ENCODE data around the gene TMPRSS12.
"Not testable (repeated sequence)": the region's sequence is repeated elsewhere in the genome, so short reads cannot be mapped to it uniquely, and the experiment has no call there.

DNA sequence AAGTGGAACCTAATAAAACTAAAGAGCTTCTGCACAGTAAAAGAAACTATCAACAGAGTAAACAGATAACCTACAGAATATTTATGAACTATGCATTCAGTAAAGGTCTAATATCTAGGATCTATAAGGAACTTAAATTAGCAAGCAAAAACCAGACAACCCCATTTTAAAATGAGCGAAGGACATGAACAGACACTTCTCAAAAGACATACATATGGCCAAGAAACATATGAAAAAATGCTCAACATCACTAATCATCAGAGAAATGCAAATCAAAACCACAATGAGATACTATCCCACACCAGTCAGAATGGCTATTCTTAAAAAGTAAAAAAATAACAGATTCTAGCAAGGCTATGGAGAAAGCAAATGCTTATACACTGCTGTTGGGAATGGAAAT, 12.5 kb downstream of the TMPRSS12 start:
- TF ChIP-seq, protein P1, sequence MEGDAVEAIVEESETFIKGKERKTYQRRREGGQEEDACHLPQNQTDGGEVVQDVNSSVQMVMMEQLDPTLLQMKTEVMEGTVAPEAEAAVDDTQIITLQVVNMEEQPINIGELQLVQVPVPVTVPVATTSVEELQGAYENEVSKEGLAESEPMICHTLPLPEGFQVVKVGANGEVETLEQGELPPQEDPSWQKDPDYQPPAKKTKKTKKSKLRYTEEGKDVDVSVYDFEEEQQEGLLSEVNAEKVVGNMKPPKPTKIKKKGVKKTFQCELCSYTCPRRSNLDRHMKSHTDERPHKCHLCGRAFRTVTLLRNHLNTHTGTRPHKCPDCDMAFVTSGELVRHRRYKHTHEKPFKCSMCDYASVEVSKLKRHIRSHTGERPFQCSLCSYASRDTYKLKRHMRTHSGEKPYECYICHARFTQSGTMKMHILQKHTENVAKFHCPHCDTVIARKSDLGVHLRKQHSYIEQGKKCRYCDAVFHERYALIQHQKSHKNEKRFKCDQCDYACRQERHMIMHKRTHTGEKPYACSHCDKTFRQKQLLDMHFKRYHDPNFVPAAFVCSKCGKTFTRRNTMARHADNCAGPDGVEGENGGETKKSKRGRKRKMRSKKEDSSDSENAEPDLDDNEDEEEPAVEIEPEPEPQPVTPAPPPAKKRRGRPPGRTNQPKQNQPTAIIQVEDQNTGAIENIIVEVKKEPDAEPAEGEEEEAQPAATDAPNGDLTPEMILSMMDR (IDR thresholded peaks at IDR 0.05) = not testable (repeated sequence)
- TF ChIP-seq POLR2AphosphoS5 (IDR thresholded peaks at IDR 0.05; ENCODE audit: low read depth, low read length) = not testable (repeated sequence)
